Bronchus fibroblast of lung (primary cell): ENCODE results near the gene GOLPH3. TPM values are rescaled to one million over a fixed set of nuclear protein-coding genes. Genes with fewer than 3 reads are reported as not detected.

Source experiments
- total RNA-seq: library from RNA; depleted of rRNA; stranded (reverse); fragments of >200 nt; gene quantifications from 2 replicates; pipeline ENCODE4 v1.2.3, GENCODE V29; 2015

Gene GOLPH3
- total RNA-seq, result 69.3 and 82.7 TPM in 2 replicates

DNA sequence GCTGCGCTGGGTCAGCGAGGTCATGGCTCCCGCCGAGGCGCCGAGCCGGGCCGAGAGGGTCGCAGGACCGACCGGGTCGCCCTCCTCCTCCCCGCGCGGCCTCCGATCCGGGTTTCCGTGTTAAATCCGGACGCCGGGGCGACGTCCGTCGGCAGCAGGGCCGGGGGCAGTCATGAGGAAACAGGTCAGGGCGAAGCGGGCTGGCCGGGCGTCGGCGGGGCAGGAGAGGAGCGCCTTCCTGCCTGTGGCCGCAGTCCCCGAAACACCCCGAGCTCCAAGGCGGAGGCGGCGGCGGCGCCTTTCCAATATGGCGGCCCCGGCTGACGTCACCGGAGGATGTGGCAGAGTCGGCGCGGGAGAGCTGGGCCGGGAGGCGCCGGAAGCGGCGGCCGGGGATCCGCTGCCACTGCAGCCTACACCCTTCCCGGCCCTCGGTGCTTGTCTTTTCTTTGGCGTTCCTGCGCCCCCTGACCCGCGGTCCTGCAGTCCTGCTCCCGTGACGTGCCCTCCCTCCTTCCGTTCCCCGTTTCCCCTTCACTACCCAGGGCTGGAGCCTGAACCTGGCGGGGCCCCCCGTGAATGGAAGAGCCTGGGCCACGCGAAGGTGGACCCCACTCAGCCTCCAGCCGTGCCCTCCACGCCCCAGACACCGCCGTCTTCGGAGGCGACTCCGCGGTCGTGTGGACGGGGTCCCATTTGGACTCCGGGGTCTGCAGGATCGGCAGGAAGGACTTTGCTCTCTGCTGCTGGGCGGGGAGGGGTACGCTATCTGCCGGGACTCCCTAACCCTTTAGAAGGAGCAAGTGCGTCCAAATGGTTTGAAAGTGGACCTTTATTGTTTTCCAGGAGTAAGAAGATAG, at the start of gene GOLPH3:
TSS of gene GOLPH3 (minus strand) at position 309 of the 860 bp plus-strand sequence. CDS start at position 24, 285 bp downstream.

Other genes with a start within 250 kb of the GOLPH3 start
- 11.3 and 12.1 TPM in 2 replicates for gene MTMR12, start 138.6 kb upstream of the GOLPH3 start, total RNA-seq